GM12878 (cell line): ENCODE measurements around the gene TTF2. TPM values are rescaled to one million over a fixed set of nuclear protein-coding genes. Genes with fewer than 3 reads are reported as not detected.

Source experiments
- ATAC-seq: fragments of 200-7000 bp; cut with Tn5 transposase; 3 replicates; pipeline ENCODE4 v1.9.1; 2020; ENCODE audit warnings: mild to moderate bottlenecking, moderate library complexity
- BruUV-seq: library from RNA; stranded (reverse); fragments of 400-500 nt; replicated peaks from 2 replicates; lab custom pipeline; 2021; lab: Mats Ljungman, UMichigan
- CTCF ChIA-PET: fragments of 300-600 bp; sonication (Branson Sonifier 250); formaldehyde crosslinking; extraction: SDS; loops from one replicate; lab custom pipeline; 2021; ENCODE audit warnings: inconsistent platforms; lab: Yijun Ruan, JAX
- POLR2A ChIA-PET: fragments of 350-600 bp; formaldehyde crosslinking; extraction: SDS; loops from one replicate; lab custom pipeline; 2021; ENCODE audit warnings: inconsistent platforms; lab: Charles Lee
- RAD21 ChIA-PET: fragments of 300-600 bp; sonication (Branson Sonifier 250); formaldehyde crosslinking; loops from one replicate; lab custom pipeline; 2023; ENCODE audit warnings: antibody characterized with exemption; ENCODE audit not compliant: unreplicated experiment; lab: Charles Lee
- SMC1A ChIA-PET: fragments of 300-600 bp; sonication (Branson Sonifier 250); formaldehyde crosslinking; loops from one replicate; lab custom pipeline; 2023; ENCODE audit not compliant: unreplicated experiment, uncharacterized antibody; lab: Charles Lee
- DNase-seq: peaks from one replicate; pipeline ENCODE4 v3.0.0-alpha.2; 2011; ENCODE audit warnings: low read depth, low spot score
- FAIRE-seq: peaks from 3 replicates; lab custom pipeline; 2011; peaks lifted over from hg19 to GRCh38; lab: Jason Lieb, UNC
- H2AFZ ChIP-seq: 2 replicates; pipeline ENCODE4 v1.6.0; 2011; ENCODE audit warnings: low read depth, low read length, control low read depth; ENCODE audit not compliant: control insufficient read depth
- H3K27ac ChIP-seq: 2 replicates; pipeline ENCODE4 v1.5.1; 2011; ENCODE audit warnings: control low read depth; ENCODE audit not compliant: control insufficient read depth, insufficient read depth
- H3K27me3 ChIP-seq, 2 experiments: replicated peaks in 1 of 2; 2 replicates each; pipeline versions ENCODE4 v1.6.0 to v1.6.1; 2011; ENCODE audit warnings: low read length in 1 of 2; ENCODE audit not compliant: control insufficient read depth in 2 of 2, insufficient read depth in 2 of 2
- H3K36me3 ChIP-seq, 2 experiments: 2 replicates each; pipeline ENCODE4 v1.5.1; 2011; ENCODE audit warnings: low read length in 1 of 2; ENCODE audit not compliant: control insufficient read depth in 2 of 2, insufficient read depth in 2 of 2
- H3K4me1 ChIP-seq: 2 replicates; pipeline ENCODE4 v1.6.1; 2011; ENCODE audit warnings: mild to moderate bottlenecking, low read length, moderate library complexity, mixed read lengths; ENCODE audit not compliant: control insufficient read depth, insufficient read depth
- H3K4me2 ChIP-seq: 2 replicates; pipeline ENCODE4 v1.6.0; 2011; ENCODE audit warnings: control low read depth; ENCODE audit not compliant: control insufficient read depth, insufficient read depth
- H3K4me3 ChIP-seq: fragments of 200-600 bp; sonication (generic); 2 replicates; pipeline ENCODE4 v1.5.1; 2016
- H3K79me2 ChIP-seq: 2 replicates; pipeline ENCODE4 v1.6.0; 2011; ENCODE audit warnings: low read length; ENCODE audit not compliant: control insufficient read depth, insufficient read depth
- H3K9ac ChIP-seq: 2 replicates; pipeline ENCODE4 v1.8.0; 2011; ENCODE audit warnings: low read length, control low read depth, mixed read lengths; ENCODE audit not compliant: control insufficient read depth, insufficient read depth
- H3K9me3 ChIP-seq: replicated peaks from 3 replicates; pipeline ENCODE4 v1.5.1; 2011; ENCODE audit warnings: mild to moderate bottlenecking, low read length; ENCODE audit not compliant: control insufficient read depth, insufficient read depth
- H4K20me1 ChIP-seq: 2 replicates; pipeline ENCODE4 v1.6.0; 2011; ENCODE audit not compliant: control insufficient read depth, insufficient read depth
- ATF7 ChIP-seq: fragments of 450-650 bp; IDR thresholded peaks from 2 replicates; pipeline ENCODE4 v1.6.1; 2016; ENCODE audit warnings: low read depth, mild to moderate bottlenecking
- BACH1 ChIP-seq: fragments of 450-650 bp; IDR thresholded peaks from 2 replicates; pipeline ENCODE4 v1.6.1; 2017; ENCODE audit warnings: mild to moderate bottlenecking, borderline replicate concordance
- EED ChIP-seq: sonication (generic); IDR thresholded peaks from 2 replicates; pipeline ENCODE4 v1.6.1; 2016; ENCODE audit warnings: antibody characterized with exemption, low read depth
- HCFC1 ChIP-seq: fragments of 150-350 bp; IDR thresholded peaks from 2 replicates; pipeline ENCODE4 v1.6.1; 2014; ENCODE audit warnings: low read length
- IKZF2 ChIP-seq, 2 experiments: fragments of 450-650 bp; IDR thresholded peaks; 2 replicates each; pipeline ENCODE4 v1.6.1; 2017; ENCODE audit warnings: mild to moderate bottlenecking in 2 of 2, moderate library complexity in 2 of 2
- JUND ChIP-seq: IDR thresholded peaks from 2 replicates; pipeline ENCODE4 v1.6.1; 2012; ENCODE audit warnings: low read depth, mild to moderate bottlenecking, low read length, improper control_type of control experiment, moderate library complexity
- MAX ChIP-seq: IDR thresholded peaks from 2 replicates; pipeline ENCODE4 v1.6.1; 2012; ENCODE audit warnings: low read depth, low read length, improper control_type of control experiment
- MXI1 ChIP-seq: fragments of 150-350 bp; IDR thresholded peaks from 2 replicates; pipeline ENCODE4 v1.6.1; 2011; ENCODE audit warnings: low read depth, mild to moderate bottlenecking, inconsistent platforms, low read length, improper control_type of control experiment
- RBBP5 ChIP-seq: fragments of 200-600 bp; sonication (generic); conservative IDR thresholded peaks from 2 replicates; pipeline ENCODE4 v1.6.1; 2016
- SMAD1 ChIP-seq: fragments of 450-650 bp; IDR thresholded peaks from 2 replicates; pipeline ENCODE4 v1.6.1; 2018; ENCODE audit warnings: mild to moderate bottlenecking, low read depth; ENCODE audit not compliant: partially characterized antibody
- SMARCA5 ChIP-seq: fragments of 450-650 bp; IDR thresholded peaks from 2 replicates; pipeline ENCODE4 v1.6.1; 2017; ENCODE audit warnings: mild to moderate bottlenecking
- SREBF2 ChIP-seq: IDR thresholded peaks from 2 replicates; pipeline ENCODE4 v1.6.1; 2012; ENCODE audit warnings: mild to moderate bottlenecking, low read length
- ZNF622 ChIP-seq: fragments of 450-650 bp; IDR thresholded peaks from 2 replicates; pipeline ENCODE4 v1.6.1; 2017; ENCODE audit warnings: mild to moderate bottlenecking, inconsistent platforms
- ZSCAN29 ChIP-seq: fragments of 450-650 bp; IDR thresholded peaks from 2 replicates; pipeline ENCODE4 v1.6.1; 2017; ENCODE audit warnings: mild to moderate bottlenecking, moderate library complexity
- WGBS: methylation state at CpG from one replicate; pipeline ENCODE4 v1.1.6; 2016; ENCODE audit warnings: low lambda C conversion rate; ENCODE audit not compliant: insufficient replicate concordance, insufficient coverage; ENCODE audit errors: missing lambda C conversion rate; 5-methylcytosine and 5-hydroxymethylcytosine counted together
- in situ Hi-C: fragments of 300-500 bp; cut with MboI; formaldehyde crosslinking; loops from 9 replicates; pipeline ENCODE4 v1.14.3; 2018; ENCODE audit warnings: mixed read lengths
- intact Hi-C: fragments of 100-400 bp; cut with micrococcal nuclease; formaldehyde crosslinking; loops from one replicate; pipeline ENCODE4 v1.14.2; 2022; ENCODE audit not compliant: unreplicated experiment
- polyA plus RNA-seq, 11 experiments: library from polyadenylated mRNA; depleted of rRNA in 4 of 11; unstranded in 6 of 11; stranded (reverse) in 5 of 11; fragments of >200 nt; fragmentation: Nextera tagmentation in 4 of 11; fragmentation: Illumina TruSeq in 1 of 11; extraction: Ambion mirVana in 4 of 11; extraction: Trizol in 1 of 11; gene quantifications; 1 replicate in 1 of 11; 2 replicates in 10 of 11; pipeline versions ENCODE4 v1.2.1 to v1.2.3, GENCODE V29; 2011 to 2016; ENCODE audit warnings: inconsistent platforms in 2 of 11, missing spikeins in 2 of 11, low read depth in 1 of 11
- total RNA-seq, 4 experiments: library from RNA; depleted of rRNA in 3 of 4; stranded (reverse); fragments of >200 nt in 3 of 4; fragmentation: Illumina TruSeq in 1 of 4; extraction: Trizol in 1 of 4; gene quantifications; 2 replicates each; pipeline versions ENCODE4 v1.2.1 to v1.2.3, GENCODE V29; 2013 to 2021
- TF ChIP-seq, protein P1 (sequence below): IDR thresholded peaks from 2 replicates; pipeline ENCODE4 v1.6.1; 2011; ENCODE audit warnings: low read depth, low read length, improper control_type of control experiment, borderline replicate concordance
- TF ChIP-seq, protein P2 (sequence below): fragments of 450-650 bp; IDR thresholded peaks from 2 replicates; pipeline ENCODE4 v1.6.1; 2017; ENCODE audit warnings: mild to moderate bottlenecking, moderate library complexity
- TF ChIP-seq, protein P3 (sequence below): fragments of 450-650 bp; formaldehyde crosslinking; IDR thresholded peaks from 2 replicates; pipeline ENCODE4 v1.4.0; 2020; ENCODE audit warnings: mild to moderate bottlenecking, moderate library complexity

Gene TTF2
- total and polyA plus RNA-seq, 10 of the 15 experiments (the other 5 are each of a cell fraction or from before 2014, with no cell fraction given): 17.7 to 134 (median 78.2) TPM

DNA sequence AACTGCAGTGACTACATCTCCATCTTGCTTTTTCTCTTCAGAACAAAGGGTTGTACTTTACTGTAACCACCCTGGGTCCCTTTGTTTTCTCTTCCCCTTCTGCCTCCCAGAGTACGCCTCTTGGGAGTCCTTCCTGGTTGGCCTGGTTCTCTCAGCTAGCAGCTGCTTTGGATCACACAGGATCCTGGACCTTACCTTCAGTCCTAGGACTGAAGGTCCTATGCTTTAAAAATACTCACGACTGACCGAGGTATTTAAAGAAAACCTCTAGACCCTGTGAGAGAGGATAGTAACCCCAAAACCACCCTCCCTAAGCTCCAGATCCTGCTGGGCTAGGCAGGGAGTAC is 56.6 kb downstream of the TTF2 start:
- Histone ChIP-seq H3K79me2 (no peaks in the 10 kb centered on the region), H3K27me3 (no peaks in the 10 kb centered on the region), H3K9ac (no peak overlapping the region), H4K20me1 (no peaks in the 10 kb centered on the region), H3K4me3 (no peak overlapping the region), H3K36me3 (no peaks in the 10 kb centered on the region), H3K4me2 (no peak overlapping the region), H3K4me1 (no peaks in the 10 kb centered on the region), H3K27ac (no peak overlapping the region), H2AFZ (no peak overlapping the region), H3K9me3 (no peaks in the 10 kb centered on the region)
- intact Hi-C loops: no loop called here
- ChIA-PET SMC1A (no interaction called here), CTCF (interaction anchor here (1.2 to 3.6 kb wide), 2 partner anchors 11 to 12 kb away, joined by 3 to 23 read pairs; no protein-coding TSS in a partner anchor), RAD21 (no interaction called here), POLR2A (no interaction called here)
- no peak for FAIRE-seq
- no TSS peak for BruUV-seq
- DNase-seq: no peak
- in situ Hi-C loops: no loop called here
- WGBS: 90% methylated on average over 3 of the region's 3 CpGs
- ATAC-seq: no peak
- TF ChIP-seq, protein P1, sequence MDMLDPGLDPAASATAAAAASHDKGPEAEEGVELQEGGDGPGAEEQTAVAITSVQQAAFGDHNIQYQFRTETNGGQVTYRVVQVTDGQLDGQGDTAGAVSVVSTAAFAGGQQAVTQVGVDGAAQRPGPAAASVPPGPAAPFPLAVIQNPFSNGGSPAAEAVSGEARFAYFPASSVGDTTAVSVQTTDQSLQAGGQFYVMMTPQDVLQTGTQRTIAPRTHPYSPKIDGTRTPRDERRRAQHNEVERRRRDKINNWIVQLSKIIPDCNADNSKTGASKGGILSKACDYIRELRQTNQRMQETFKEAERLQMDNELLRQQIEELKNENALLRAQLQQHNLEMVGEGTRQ: no peak
- TF ChIP-seq, protein P2, sequence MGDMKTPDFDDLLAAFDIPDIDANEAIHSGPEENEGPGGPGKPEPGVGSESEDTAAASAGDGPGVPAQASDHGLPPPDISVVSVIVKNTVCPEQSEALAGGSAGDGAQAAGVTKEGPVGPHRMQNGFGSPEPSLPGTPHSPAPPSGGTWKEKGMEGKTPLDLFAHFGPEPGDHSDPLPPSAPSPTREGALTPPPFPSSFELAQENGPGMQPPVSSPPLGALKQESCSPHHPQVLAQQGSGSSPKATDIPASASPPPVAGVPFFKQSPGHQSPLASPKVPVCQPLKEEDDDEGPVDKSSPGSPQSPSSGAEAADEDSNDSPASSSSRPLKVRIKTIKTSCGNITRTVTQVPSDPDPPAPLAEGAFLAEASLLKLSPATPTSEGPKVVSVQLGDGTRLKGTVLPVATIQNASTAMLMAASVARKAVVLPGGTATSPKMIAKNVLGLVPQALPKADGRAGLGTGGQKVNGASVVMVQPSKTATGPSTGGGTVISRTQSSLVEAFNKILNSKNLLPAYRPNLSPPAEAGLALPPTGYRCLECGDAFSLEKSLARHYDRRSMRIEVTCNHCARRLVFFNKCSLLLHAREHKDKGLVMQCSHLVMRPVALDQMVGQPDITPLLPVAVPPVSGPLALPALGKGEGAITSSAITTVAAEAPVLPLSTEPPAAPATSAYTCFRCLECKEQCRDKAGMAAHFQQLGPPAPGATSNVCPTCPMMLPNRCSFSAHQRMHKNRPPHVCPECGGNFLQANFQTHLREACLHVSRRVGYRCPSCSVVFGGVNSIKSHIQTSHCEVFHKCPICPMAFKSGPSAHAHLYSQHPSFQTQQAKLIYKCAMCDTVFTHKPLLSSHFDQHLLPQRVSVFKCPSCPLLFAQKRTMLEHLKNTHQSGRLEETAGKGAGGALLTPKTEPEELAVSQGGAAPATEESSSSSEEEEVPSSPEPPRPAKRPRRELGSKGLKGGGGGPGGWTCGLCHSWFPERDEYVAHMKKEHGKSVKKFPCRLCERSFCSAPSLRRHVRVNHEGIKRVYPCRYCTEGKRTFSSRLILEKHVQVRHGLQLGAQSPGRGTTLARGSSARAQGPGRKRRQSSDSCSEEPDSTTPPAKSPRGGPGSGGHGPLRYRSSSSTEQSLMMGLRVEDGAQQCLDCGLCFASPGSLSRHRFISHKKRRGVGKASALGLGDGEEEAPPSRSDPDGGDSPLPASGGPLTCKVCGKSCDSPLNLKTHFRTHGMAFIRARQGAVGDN: no peak
- no peak for TF ChIP-seq ZSCAN29
- TF ChIP-seq SMAD1: no peak
- no peak for TF ChIP-seq MAX
- TF ChIP-seq EED: no peak
- TF ChIP-seq MXI1: no peak
- TF ChIP-seq HCFC1: no peak
- no peak for TF ChIP-seq RBBP5
- TF ChIP-seq JUND: no peak
- TF ChIP-seq SMARCA5: no peak
- no peak for TF ChIP-seq SREBF2
- TF ChIP-seq, protein P3, sequence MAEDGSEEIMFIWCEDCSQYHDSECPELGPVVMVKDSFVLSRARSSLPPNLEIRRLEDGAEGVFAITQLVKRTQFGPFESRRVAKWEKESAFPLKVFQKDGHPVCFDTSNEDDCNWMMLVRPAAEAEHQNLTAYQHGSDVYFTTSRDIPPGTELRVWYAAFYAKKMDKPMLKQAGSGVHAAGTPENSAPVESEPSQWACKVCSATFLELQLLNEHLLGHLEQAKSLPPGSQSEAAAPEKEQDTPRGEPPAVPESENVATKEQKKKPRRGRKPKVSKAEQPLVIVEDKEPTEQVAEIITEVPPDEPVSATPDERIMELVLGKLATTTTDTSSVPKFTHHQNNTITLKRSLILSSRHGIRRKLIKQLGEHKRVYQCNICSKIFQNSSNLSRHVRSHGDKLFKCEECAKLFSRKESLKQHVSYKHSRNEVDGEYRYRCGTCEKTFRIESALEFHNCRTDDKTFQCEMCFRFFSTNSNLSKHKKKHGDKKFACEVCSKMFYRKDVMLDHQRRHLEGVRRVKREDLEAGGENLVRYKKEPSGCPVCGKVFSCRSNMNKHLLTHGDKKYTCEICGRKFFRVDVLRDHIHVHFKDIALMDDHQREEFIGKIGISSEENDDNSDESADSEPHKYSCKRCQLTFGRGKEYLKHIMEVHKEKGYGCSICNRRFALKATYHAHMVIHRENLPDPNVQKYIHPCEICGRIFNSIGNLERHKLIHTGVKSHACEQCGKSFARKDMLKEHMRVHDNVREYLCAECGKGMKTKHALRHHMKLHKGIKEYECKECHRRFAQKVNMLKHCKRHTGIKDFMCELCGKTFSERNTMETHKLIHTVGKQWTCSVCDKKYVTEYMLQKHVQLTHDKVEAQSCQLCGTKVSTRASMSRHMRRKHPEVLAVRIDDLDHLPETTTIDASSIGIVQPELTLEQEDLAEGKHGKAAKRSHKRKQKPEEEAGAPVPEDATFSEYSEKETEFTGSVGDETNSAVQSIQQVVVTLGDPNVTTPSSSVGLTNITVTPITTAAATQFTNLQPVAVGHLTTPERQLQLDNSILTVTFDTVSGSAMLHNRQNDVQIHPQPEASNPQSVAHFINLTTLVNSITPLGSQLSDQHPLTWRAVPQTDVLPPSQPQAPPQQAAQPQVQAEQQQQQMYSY (CRISPR knock-in tag): no peak
- TF ChIP-seq ATF7: no peak
- no peak for TF ChIP-seq BACH1
- no peak for TF ChIP-seq ZNF622
- no peak for TF ChIP-seq IKZF2 (IDR thresholded peaks at IDR 0.05)
